Ovary (tissue), 9 donors: ENCODE data around the gene AIFM1. TPM values are rescaled to one million over a fixed set of nuclear protein-coding genes. Genes with fewer than 3 reads are reported as not detected.

Experiments
- DNase-seq, 5 donors: peaks; one replicate each; pipeline ENCODE4 v3.0.0-alpha.2; 2019 to 2020
- H3K27ac ChIP-seq, 2 donors: fragments of 200-600 bp; one replicate each; pipeline versions ENCODE4 v1.5.1 to v1.8.0; 2019 to 2022
- H3K27me3 ChIP-seq: fragments of 200-600 bp; one replicate; pipeline ENCODE4 v1.8.0; 2022
- H3K36me3 ChIP-seq: fragments of 200-600 bp; sonication (generic); one replicate; pipeline ENCODE4 v1.5.1; 2019
- H3K4me1 ChIP-seq: one replicate; pipeline ENCODE4 v1.8.1; 2013; ENCODE audit warnings: mild to moderate bottlenecking, moderate library complexity; ENCODE audit not compliant: insufficient read depth
- H3K4me3 ChIP-seq: fragments of 200-600 bp; sonication (generic); one replicate; pipeline ENCODE4 v1.5.1; 2017
- H3K9me3 ChIP-seq, 2 donors: fragments of 200-600 bp in 1 of 2; sonication (generic) in 1 of 2; one replicate each; pipeline versions ENCODE4 v1.5.1 to v1.8.1; 2013 to 2019; ENCODE audit warnings: mild to moderate bottlenecking in 1 of 2, moderate library complexity in 1 of 2
- EP300 ChIP-seq: sonication (generic); formaldehyde crosslinking; IDR thresholded peaks from one replicate; pipeline ENCODE4 v1.6.1; 2017; ENCODE audit warnings: antibody characterized with exemption
- POLR2A ChIP-seq: fragments of 450-650 bp; IDR thresholded peaks from one replicate; pipeline ENCODE4 v1.6.1; 2017; ENCODE audit warnings: antibody characterized with exemption, mild to moderate bottlenecking, moderate library complexity
- WGBS, 3 donors: extraction: QIAGEN DNeasy Blood & Tissue Kit in 1 of 3; methylation state at CpG; one replicate each; pipeline versions ENCODE4 v1.1.5 to v1.1.7; 2013 to 2017; 5-methylcytosine and 5-hydroxymethylcytosine counted together
- intact Hi-C, 4 donors: fragments of 100-400 bp; cut with DNase I; formaldehyde crosslinking; loops; one replicate each; pipeline versions ENCODE4 v1.11.0 to v1.15.1; 2022 to 2023
- polyA plus RNA-seq, 2 donors: library from polyadenylated mRNA; stranded (reverse); fragments of 200-250 nt in 1 of 2; fragments of 350-450 nt in 1 of 2; fragmentation: Illumina TruSeq in 1 of 2; extraction: RNeasy Lipid Tissue Mini Kit (QIAGEN cat#74804) in 1 of 2; gene quantifications; one replicate each; pipeline ENCODE4 v1.2.3, GENCODE V29; 2013 to 2014
- total RNA-seq, 7 donors: library from RNA; depleted of rRNA in 2 of 7; stranded (reverse); fragments of >200 nt in 2 of 7; fragmentation: NEBNext Ultra II Directional in 3 of 7; extraction: Animal tissue kit (Norgen Biotek cat#: 25700) in 3 of 7; gene quantifications; one replicate each; pipeline versions ENCODE4 v1.1.0 to v1.2.4, GENCODE V29; 2016 to 2023
- TF ChIP-seq, protein P1 (sequence below), 3 donors: fragments of 450-650 bp in 2 of 3; fragments of 200-600 bp in 1 of 3; IDR thresholded peaks; one replicate each; pipeline versions ENCODE4 v1.5.1 to v1.8.0; 2016 to 2022; ENCODE audit warnings: antibody characterized with exemption in 3 of 3, mild to moderate bottlenecking in 1 of 3
- donor health status: DM: no; HTN: no; CAD: no; lungs with moderate emphysema.
- donor health status: DM: no; HTN: no; CAD: no.
- donor health status: Bipolar disorder and iron deficiency.
- donor health status: DM: yes; HTN: yes; CAD: no.
- donor health status: DM: no; HTN: no; CAD: no.
- donor health status: DM: yes; HTN: yes; CAD: no.

Gene AIFM1
- total and polyA plus RNA-seq, 9 donors: 5.2 to 51.4 (median 20.5) TPM

DNA sequence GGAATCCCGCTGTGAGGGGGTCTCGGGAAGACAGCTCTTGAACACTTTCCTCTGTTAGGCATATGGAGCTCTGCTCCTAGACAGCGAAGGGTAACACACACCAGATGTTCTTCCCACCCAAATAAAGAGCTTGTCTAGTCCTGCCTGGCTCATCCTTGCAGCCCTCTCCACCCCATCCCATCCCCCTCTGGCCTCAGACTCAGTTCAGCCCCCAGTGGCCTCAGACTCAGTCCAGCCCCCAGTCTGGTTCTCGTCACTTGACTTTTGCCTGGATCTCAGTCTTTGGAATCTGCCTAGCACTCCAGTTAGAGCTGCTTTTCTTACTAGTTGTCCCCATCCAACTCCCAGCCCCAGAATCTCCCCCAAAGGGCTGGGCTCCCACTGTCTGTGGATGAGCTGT lies 21.0 kb upstream of the AIFM1 start:
- DNase-seq: no peak
- intact Hi-C loops: no loop called here
- H3K27me3 ChIP-seq: no peaks in the 10 kb centered on the region
- no peaks in the 10 kb centered on the region for H3K36me3 ChIP-seq
- H3K9me3 ChIP-seq: no peaks in the 10 kb centered on the region
- H3K27ac ChIP-seq: no peak overlapping the region
- WGBS, 3 donors: 41 to 51% (median 44%) methylated on average over 4 of the region's 4 CpGs
- H3K4me3 ChIP-seq: no peak overlapping the region
- no peak for TF ChIP-seq EP300
- TF ChIP-seq, protein P1, sequence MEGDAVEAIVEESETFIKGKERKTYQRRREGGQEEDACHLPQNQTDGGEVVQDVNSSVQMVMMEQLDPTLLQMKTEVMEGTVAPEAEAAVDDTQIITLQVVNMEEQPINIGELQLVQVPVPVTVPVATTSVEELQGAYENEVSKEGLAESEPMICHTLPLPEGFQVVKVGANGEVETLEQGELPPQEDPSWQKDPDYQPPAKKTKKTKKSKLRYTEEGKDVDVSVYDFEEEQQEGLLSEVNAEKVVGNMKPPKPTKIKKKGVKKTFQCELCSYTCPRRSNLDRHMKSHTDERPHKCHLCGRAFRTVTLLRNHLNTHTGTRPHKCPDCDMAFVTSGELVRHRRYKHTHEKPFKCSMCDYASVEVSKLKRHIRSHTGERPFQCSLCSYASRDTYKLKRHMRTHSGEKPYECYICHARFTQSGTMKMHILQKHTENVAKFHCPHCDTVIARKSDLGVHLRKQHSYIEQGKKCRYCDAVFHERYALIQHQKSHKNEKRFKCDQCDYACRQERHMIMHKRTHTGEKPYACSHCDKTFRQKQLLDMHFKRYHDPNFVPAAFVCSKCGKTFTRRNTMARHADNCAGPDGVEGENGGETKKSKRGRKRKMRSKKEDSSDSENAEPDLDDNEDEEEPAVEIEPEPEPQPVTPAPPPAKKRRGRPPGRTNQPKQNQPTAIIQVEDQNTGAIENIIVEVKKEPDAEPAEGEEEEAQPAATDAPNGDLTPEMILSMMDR (IDR thresholded peaks at IDR 0.05): no peak
- no peak for TF ChIP-seq POLR2A
- H3K4me1 ChIP-seq: no peaks in the 10 kb centered on the region

DNA sequence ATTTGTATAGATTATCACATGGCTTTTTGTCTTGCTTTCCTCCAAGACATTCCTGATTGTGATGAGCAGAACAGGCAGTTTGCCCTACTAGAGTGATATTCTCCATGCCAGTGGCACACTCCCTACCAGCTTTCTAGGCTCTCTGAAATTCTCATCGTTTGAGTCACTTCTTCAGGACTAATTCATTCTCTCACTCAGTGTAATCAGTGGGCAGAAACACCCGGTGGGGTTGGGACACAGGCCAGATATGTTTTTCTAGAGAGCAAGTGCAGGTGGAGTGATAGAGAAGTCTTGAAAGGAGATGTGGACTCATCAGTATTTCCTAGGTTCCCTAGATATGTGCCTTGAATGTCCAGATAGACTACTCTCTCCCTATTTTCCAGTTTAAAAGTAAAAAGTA lies 19.2 kb upstream of the AIFM1 start:
- DNase-seq: no peak
- no peaks in the 10 kb centered on the region for H3K9me3 ChIP-seq
- no peak overlapping the region for H3K4me3 ChIP-seq
- H3K4me1 ChIP-seq: no peaks in the 10 kb centered on the region
- TF ChIP-seq EP300 (no peak), POLR2A (no peak)
- TF ChIP-seq, protein P1 (IDR thresholded peaks at IDR 0.05): no peak
- H3K27ac ChIP-seq: no peak overlapping the region
- 38 to 46% (median 42%) methylated on average over 2 of the region's 2 CpGs for WGBS, 3 donors
- intact Hi-C loops: no loop called here
- H3K36me3 ChIP-seq: no peaks in the 10 kb centered on the region
- H3K27me3 ChIP-seq: no peaks in the 10 kb centered on the region

DNA sequence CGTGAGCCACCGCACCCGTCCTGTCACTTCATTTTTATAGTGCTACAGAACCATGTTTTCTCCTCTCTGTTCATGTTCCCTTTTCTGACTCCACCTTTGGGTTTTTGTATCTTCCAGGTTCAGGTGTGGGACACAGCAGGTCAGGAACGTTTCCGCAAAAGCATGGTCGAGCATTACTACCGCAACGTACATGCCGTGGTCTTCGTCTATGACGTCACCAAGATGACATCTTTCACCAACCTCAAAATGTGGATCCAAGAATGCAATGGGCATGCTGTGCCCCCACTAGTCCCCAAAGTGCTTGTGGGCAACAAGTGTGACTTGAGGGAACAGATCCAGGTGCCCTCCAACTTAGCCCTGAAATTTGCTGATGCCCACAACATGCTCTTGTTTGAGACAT lies 18.5 kb upstream of the AIFM1 start:
- H3K9me3 ChIP-seq: no peaks in the 10 kb centered on the region
- intact Hi-C loops: no loop called here
- no peak for DNase-seq
- no peak overlapping the region for H3K4me3 ChIP-seq
- TF ChIP-seq EP300 (no peak), POLR2A (no peak)
- TF ChIP-seq, protein P1 (IDR thresholded peaks at IDR 0.05): no peak
- H3K36me3 ChIP-seq: no peaks in the 10 kb centered on the region
- 90 to 94% (median 93%) methylated on average over 11 of the region's 11 CpGs for WGBS, 3 donors
- H3K27me3 ChIP-seq: no peaks in the 10 kb centered on the region
- no peak overlapping the region for H3K27ac ChIP-seq
- no peaks in the 10 kb centered on the region for H3K4me1 ChIP-seq

DNA sequence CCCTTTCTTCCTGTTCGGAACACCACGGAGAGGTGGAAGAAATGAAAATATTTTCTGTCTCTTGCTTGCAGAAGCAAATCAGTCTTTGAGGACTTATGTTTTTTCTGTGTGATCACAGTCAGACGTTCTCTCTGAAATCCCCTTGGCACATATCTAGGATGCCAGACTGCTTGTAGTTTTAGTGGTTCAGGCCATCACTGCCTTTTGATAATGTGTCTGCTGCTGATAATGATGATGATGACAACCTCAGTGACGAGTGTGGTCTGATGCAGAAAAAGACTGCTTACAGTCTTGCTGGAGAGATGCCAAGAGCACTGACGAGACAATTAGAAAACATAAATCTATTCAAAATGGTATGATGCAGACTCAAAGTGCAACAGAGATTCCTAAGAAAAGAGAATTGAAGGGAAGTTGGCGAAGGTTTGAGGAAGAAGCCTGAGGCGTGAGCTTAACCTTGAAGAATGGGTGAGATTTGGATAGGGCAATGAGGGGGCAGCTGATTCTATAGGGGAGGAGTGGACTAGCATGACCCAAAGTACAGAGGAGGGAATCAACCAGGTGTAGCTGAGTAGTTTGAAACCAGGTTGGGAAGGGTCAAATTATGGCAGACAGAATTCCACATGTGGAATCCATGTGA lies 14.1 kb upstream of the AIFM1 start:
- 39 to 55% (median 46%) methylated on average over 7 of the region's 7 CpGs for WGBS, 3 donors
- Histone ChIP-seq H3K27ac (no peak overlapping the region), H3K4me1 (no peaks in the 10 kb centered on the region), H3K4me3 (no peak overlapping the region), H3K36me3 (no peaks in the 10 kb centered on the region), H3K27me3 (no peaks in the 10 kb centered on the region), H3K9me3 (no peaks in the 10 kb centered on the region)
- no peak for TF ChIP-seq EP300
- TF ChIP-seq POLR2A: no peak
- TF ChIP-seq, protein P1 (IDR thresholded peaks at IDR 0.05): no peak
- intact Hi-C loops: loop anchor here in 2 of 4 donors (10.0 kb wide), 1 partner anchor 95 kb away; no protein-coding TSS in a partner anchor
- DNase-seq: no peak
